K562 (cell line): ENCODE data around the gene BLZF1. TPM values are rescaled to one million over a fixed set of nuclear protein-coding genes. Genes with fewer than 3 reads are reported as not detected.

ENCODE experiments used
- NBN ChIP-seq: fragments of 450-650 bp; IDR thresholded peaks from 2 replicates; pipeline ENCODE4 v1.6.1; 2016; ENCODE audit warnings: low read depth, mild to moderate bottlenecking
- NRF1 ChIP-seq, 2 experiments: fragments of 450-650 bp; IDR thresholded peaks in 1 of 2; conservative IDR thresholded peaks in 1 of 2; 2 replicates each; pipeline ENCODE4 v1.6.1; 2014; ENCODE audit warnings: mild to moderate bottlenecking in 2 of 2
- PHF20 ChIP-seq: fragments of 450-650 bp; IDR thresholded peaks from 2 replicates; pipeline ENCODE4 v1.6.1; 2018; ENCODE audit not compliant: partially characterized antibody
- POLR2B ChIP-seq: fragments of 450-650 bp; IDR thresholded peaks from 2 replicates; pipeline ENCODE4 v1.6.1; 2018; ENCODE audit warnings: low read depth; ENCODE audit not compliant: partially characterized antibody
- POLR3A ChIP-seq: IDR thresholded peaks from 2 replicates; pipeline ENCODE4 v1.6.1; 2011; ENCODE audit warnings: borderline replicate concordance, mild to moderate bottlenecking, moderate library complexity; ENCODE audit not compliant: insufficient read length, insufficient read depth; ENCODE audit errors: extremely low read depth
- PRMT5 ChIP-seq: sonication (generic); formaldehyde crosslinking; IDR thresholded peaks from 2 replicates; pipeline ENCODE4 v1.5.0; 2020; ENCODE audit warnings: missing genetic modification reagents
- RBM17 ChIP-seq: fragments of 200-400 bp; formaldehyde crosslinking; IDR thresholded peaks from 2 replicates; pipeline ENCODE4 v1.6.1; 2017; ENCODE audit warnings: low read depth, mild to moderate bottlenecking, low read length, borderline replicate concordance
- THAP7 ChIP-seq: fragments of 250-450 bp; sonication (Bioruptor Pico); IDR thresholded peaks from 2 replicates; pipeline ENCODE4 v1.5.0; 2021
- ZBTB33 ChIP-seq: sonication (generic); formaldehyde crosslinking; IDR thresholded peaks from 2 replicates; pipeline ENCODE4 v1.8.1; 2023; ENCODE audit warnings: mild to moderate bottlenecking, missing genetic modification reagents
- ZBTB8A ChIP-seq: fragments of 450-650 bp; IDR thresholded peaks from 2 replicates; pipeline ENCODE4 v1.6.1; 2018; ENCODE audit warnings: mild to moderate bottlenecking, moderate library complexity; ENCODE audit not compliant: partially characterized antibody
- ZNF146 ChIP-seq: IDR thresholded peaks from one replicate; pipeline ENCODE4 v1.6.1; 2018; ENCODE audit warnings: missing compliant biosample characterization; ENCODE audit not compliant: unreplicated experiment
- ZNF197 ChIP-seq: fragments of 200-800 bp; sonication (Bioruptor generic); IDR thresholded peaks from 2 replicates; pipeline ENCODE4 v1.6.1; 2016; ENCODE audit warnings: low read depth, missing genetic modification characterization, missing compliant biosample characterization
- polyA plus RNA-seq, 8 experiments: library from polyadenylated mRNA; depleted of rRNA in 4 of 8; stranded (reverse) in 5 of 8; unstranded in 3 of 8; fragments of >200 nt; fragmentation: Nextera tagmentation in 2 of 8; fragmentation: Illumina TruSeq in 1 of 8; extraction: Ambion mirVana in 2 of 8; extraction: Trizol in 1 of 8; gene quantifications; 2 replicates each; pipeline versions ENCODE4 v1.2.1 to v1.2.3, GENCODE V29; 2011 to 2014; ENCODE audit warnings: inconsistent platforms in 1 of 8, missing spikeins in 1 of 8
- total RNA-seq, 7 experiments: library from RNA; depleted of rRNA in 6 of 7; stranded (reverse); fragments of >200 nt in 6 of 7; fragmentation: Illumina TruSeq in 2 of 7; extraction: Trizol in 2 of 7; gene quantifications; 2 replicates each; pipeline versions ENCODE4 v1.2.1 to v1.2.3, GENCODE V29; 2011 to 2021; ENCODE audit warnings: low replicate concordance in 1 of 7

Gene BLZF1
- total and polyA plus RNA-seq, 9 of the 15 experiments (the other 6 are each of a cell fraction or from before 2014, with no cell fraction given), result 20.5 to 32.8 (median 25.3) TPM

- TF ChIP-seq POLR2B, result no peak
- TF ChIP-seq THAP7, result no peak
- TF ChIP-seq ZNF197 (CRISPR knock-in tag), result no peak
- TF ChIP-seq PHF20, result peak; percentile 31
- no peak for TF ChIP-seq POLR3A
- TF ChIP-seq NRF1 (conservative IDR thresholded peaks at IDR 0.05 in 1 of 2, IDR thresholded peaks at IDR 0.05 in 1 of 2), result no peak
- TF ChIP-seq ZBTB8A, result no peak
- TF ChIP-seq NBN, result no peak
- TF ChIP-seq ZBTB33, result no peak
- no peak for TF ChIP-seq RBM17
- TF ChIP-seq ZNF146, result no peak
- no peak for TF ChIP-seq PRMT5 (CRISPR knock-in tag)
Observed at GRCh38 chr1:169367096-169367685, 804 bp upstream of the BLZF1 start (continued).
